GM18519 (cell line): ENCODE measurements around the gene SH2D2A.

Experiments
- ATAC-seq: cut with Tn5 transposase; IDR thresholded peaks from one replicate; pipeline ENCODE4 v1.9.1; 2021; ENCODE audit warnings: mild to moderate bottlenecking, moderate library complexity; ENCODE audit not compliant: unreplicated experiment, low FRiP score

Gene SH2D2A

DNA sequence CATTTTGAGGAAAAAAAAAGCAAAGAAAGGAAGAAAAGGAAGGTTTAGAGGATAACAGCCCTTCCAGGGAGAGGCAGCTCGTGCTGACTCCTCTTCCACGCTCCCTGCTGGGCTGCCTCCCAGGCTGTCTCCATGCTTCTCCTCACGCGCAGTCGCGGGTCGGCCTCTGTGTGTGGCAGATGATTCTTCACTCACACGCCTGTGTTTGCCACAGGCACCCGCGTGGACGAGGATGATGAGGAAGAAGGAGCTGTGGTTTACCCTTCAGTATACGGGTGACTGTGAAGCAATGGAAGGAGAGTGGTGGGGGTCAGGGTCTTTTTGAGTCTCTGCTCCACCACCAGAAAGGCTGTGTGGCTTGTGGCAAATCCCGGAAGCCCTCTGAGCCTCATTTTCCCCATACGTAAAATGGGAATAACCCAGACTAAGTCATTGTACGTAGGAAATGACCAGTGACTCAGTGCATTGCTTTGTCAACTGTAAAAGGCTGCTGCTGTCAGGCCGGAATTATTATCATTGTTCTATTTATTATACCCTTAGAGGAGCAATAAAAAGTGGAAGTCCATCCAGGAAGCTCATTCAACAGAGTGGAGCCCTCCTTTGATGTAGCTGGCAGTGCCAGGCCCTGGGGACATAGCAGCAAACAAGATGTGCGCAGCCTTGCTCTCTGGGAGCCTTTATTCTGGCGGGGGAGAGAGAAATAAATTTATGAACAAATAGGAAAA lies 11.9 kb upstream of the SH2D2A start:
- ATAC-seq = no peak

DNA sequence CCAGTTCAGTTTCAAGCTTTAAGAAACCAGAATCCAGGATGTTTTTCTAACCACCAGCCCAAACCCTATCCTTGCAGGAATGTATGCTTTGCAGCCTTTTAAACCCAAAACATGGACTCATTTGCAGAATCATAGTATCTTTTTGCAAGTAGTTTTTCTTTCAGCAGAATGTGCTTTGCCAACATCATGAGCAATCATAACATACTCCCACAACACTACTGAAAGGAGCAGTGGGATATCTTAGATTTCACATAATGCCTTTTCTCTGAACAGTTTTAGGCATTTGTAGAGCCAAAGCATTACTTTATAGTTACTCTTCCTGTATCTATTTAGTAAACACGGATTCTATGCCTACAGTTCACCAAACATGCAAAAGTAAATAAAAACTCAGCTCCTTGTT lies 10.0 kb upstream of the SH2D2A start:
- no peak for ATAC-seq

DNA sequence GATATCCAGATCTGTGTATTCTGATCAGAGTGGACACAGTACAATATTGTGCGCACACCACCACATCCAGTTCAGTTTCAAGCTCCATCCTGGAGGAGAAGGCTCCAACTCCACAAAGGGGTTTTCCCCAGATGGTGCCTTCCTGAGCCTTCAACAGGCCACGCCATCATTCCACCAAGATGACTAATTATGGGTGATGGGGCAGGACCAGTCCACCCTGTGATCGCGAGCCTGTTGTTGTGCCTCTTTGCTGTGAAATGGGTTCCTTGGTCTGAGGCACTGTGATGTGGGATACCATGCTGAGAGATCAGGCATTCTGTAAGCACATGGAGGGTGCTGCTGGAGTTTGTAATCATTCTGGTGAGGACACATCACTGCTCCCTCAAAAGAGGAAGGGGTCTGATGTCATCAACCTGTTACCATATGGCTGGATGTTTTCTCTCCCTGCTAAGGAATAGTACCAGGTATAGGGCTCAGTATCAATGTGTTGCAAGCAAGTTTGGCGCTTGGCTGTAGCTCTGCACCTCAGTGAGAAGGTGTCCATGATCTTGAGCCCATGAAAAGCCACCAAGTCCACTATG lies 6.7 kb upstream of the SH2D2A start:
- no peak for ATAC-seq

DNA sequence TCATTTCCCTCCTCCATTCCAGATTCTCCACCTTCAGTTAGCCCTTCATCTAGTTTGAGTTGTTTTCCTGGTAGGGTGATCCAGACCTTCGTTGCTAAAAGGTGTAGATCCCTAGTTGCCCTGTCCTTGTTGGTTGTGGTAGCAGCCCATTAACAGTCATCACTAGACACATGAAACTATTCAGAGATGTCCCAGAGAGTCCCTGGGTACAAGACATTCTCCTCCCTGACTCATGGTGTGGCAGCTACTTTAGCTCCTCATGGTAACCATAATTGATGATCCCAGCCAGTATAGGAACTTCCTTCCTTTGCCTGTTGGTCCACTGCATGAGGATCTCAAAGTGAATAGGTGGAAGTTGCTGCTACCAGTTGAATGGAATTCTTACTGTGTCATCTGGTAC lies 6.0 kb upstream of the SH2D2A start:
- no peak for ATAC-seq

DNA sequence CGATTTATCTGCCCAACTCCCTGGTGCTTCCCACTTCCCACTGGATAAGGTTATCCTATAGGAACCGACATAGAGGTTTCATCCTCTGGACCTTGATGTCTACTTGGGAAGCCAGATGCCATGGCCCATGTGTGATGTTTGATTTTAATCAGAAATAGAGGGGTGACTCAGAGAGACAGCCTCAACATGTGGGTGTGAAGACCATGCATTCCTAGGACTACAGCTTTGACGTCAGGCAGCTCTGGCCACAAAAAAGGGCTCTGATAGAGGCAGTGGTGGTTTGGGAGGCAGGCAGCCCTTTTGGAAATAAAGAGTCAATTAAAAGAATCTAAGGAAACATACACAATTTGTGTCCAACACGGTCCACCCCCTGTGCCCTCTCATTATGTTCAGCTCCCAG lies 5.2 kb upstream of the SH2D2A start:
- no peak for ATAC-seq

DNA sequence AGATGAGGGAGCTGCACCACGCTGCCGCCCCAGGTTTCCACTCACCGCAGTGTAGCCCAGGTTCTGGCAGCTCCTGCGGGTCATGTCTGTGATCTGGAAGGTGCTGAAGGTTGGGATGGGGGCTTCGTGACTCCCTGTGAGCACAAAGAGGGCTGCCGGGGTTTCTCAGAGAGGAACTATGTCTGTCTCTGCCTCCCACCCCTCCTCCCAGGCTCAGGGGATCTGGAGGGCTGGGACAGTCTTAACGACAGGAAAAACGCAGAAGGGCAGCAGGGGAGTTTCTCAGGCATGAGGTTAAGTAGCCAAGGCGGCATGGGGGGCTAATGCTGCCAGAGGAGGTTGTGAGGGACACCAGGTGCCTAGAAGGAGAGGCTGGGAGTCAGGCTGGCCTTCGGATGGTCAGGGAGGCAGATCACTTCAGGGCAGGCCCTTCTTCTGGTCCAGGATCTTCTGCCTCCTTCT lies 656 bp downstream of the SH2D2A start:
- ATAC-seq = no peak

DNA sequence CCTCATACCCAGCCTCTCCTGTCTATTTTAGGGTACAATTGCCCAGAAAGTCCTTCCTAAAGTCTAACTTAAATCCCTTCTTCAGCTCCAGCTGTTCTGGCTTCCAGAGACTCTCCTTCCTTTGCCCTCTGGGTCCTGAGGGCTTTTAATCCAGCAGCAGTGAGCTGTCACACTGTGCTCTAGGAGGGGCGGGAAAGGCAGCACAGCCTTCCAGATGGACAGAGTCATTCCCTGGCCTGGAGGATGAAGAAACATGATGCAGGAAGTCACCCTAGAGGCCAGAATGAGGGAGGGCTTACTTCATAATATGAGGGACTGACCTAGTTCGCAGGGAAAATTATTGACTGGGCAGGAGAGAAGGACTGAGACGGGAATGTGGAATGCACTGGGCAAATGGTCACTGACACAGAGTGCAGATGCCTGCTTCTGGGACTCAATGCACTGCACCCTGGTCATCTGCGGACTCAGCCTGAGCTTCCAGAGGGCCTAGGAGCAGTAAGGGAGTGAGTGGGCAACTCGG lies 1.3 kb downstream of the SH2D2A start:
- ATAC-seq = no peak

DNA sequence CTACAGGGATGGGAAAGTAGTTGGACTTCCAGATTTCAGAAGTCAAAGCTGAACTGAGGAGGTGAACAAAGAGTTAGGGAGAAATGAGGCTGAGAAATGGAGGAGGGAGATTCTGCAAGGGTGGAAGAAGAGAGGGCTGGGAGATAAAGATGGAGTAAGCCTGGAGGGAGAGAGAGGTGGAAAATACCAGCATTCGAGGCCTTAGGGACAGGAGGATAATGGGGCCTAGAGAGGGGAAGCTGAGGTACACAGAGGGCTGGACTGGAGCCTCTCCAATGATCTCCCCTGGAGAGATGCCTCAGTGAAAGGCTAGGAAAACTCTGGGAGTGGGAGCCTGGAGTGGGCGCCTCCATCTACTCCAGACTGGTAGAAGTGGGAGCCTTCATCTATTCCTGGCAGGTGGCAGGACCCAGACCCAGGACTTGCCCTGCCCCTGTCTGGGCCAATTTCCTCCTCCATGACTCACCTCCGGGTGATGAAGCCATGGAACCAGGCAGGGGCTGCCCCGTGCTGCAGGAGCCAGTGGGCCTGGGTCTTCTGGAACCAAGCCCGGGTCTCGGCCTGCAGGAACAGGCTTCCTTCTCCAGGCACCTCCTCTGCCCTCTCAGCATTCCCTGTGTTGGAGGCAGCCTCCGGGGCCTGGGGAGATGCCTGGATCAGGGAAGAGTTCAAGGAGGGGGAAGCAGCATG lies 1.9 kb downstream of the SH2D2A start:
- ATAC-seq = no peak

- no peak for ATAC-seq
These were observed 2.7 kb downstream of the SH2D2A start for GRCh38 chr1:156813750-156814570.

DNA sequence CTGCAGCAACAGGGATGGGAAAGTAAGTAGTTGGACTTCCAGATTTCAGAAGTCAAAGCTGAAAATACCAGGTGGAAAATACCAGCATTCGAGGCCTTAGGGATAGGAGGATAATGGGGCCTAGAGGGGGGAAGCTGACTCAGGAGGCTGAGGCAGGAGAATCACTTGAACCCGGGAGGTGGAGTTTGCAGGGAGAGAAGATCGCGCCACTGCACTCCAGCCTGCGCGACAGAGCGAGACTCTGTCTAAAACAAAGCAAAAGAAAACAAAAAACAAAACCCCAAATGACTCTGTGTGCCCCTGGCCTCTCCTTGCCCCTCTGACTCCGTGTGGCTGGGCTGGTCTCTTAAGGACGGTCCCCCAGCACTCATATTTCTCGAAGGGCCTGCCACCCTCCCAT lies 3.4 kb downstream of the SH2D2A start:
- ATAC-seq = no peak

DNA sequence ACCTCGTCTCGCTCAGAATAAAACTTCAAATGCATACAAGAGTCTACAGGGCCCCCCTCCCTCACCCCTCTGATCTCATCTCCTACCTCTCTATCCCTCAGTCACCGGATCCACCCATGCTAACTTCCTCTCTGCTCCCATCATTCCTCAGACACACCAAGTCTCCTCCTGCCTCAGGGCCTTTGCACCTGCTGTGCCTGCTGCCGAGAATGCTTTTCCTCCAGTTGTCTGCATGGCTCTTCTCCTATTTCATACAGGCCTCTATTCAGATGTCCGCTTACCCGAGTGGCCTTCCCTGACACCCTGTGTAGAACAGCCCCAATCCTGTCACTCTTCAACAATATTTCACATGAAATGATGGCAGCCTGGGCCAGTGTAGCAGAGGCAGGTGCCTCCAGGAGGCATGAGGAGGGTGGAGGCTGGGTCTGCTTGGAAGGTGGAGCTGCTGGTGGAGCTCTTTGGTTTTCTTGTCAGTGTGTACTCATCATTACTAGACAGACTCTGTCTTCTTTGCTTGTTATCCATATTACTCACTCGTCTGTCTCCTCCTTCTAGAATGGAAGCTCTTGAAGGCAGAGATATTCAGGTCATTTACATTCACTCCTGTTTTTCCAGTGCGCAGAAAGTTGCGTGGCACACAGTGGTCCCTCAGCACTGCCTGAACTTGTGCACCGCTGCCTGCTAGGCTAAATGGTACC lies 4.2 kb downstream of the SH2D2A start:
- ATAC-seq = no peak

- no peak for ATAC-seq
These were observed 5.5 kb downstream of the SH2D2A start for GRCh38 chr1:156811168-156811567.

GRCh38 chr1:156809711-156810366 lies 6.8 kb downstream of the SH2D2A start:
- ATAC-seq = no peak

GRCh38 chr1:156809281-156809680 lies 7.4 kb downstream of the SH2D2A start:
- ATAC-seq = no peak

DNA sequence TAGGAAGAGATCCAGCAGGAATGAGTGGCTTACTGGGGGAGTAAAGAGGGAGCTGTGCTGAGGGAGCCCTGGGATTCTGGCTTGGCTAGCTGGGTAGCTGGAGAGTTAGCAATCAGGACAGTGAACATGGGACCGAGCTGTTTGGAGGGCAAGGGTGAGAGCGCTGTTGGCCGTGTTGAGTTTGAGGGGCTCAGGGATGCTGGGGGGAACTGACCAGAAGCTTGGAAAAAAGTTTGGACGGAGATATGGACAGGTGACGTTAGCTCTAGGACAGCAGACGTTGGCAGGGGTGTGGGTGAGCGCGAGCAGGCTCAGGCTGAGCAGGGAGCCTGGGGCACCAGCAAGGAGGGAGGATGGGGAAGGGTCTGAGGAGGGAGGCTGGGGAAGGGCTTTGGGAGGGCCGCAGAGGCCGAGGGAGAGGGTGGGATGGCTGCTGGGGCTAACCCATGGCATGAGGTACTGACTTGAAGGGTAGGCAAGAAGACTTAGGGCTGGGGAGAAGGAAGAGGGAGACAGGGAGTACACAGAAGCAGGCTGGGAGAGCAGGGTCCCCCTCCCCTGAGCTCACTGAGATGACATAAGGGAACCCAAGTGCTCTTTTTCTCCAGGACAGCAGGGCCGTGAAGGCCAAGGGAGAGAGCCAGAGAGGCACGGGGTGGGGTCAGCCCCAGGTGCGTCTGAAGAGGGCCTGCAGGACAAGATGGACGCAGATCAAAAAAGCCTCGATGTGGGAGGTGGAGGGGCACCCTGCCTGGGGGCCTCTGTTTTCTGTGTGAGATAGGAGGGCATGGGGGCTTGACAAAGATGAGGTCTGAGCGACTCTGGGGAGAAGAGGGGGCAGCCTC lies 8.2 kb downstream of the SH2D2A start:
- ATAC-seq = no peak

DNA sequence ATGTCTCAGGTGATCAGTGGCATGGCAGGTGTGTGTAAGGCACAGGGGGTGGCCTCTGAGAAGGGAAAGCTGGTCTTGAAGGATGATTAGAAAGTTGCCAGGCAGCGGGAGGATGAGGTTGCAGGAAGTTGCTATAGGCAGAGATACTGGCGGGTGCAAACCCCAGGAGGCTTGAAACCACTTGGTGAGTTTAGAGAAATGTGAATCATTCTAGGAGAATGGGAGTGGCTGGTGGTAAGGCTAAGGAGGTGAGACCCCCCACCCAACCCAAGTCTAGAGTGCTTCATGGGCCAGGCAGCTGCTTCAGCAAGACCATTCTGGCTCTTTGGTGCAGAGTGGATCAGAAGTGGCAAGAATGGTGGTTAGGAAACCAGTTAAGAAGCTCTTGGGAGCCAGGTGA lies 9.0 kb downstream of the SH2D2A start:
- ATAC-seq = no peak

- ATAC-seq = no peak
These were observed 9.9 kb downstream of the SH2D2A start for GRCh38 chr1:156806512-156807440.
